Stimulated activated CD8-positive, alpha-beta memory T cell treated with anti-CD3 and anti-CD28 coated beads, Interleukin-2, amount 100 ng/mL, for 1 hour (primary cell): ENCODE results near the gene MTERF4.

Source experiments
- DNase-seq, 2 donors: peaks; one replicate each; pipeline ENCODE4 v3.0.0-alpha.2; 2020; ENCODE audit warnings: low read depth in 2 of 2

MTERF4 gene

DNA sequence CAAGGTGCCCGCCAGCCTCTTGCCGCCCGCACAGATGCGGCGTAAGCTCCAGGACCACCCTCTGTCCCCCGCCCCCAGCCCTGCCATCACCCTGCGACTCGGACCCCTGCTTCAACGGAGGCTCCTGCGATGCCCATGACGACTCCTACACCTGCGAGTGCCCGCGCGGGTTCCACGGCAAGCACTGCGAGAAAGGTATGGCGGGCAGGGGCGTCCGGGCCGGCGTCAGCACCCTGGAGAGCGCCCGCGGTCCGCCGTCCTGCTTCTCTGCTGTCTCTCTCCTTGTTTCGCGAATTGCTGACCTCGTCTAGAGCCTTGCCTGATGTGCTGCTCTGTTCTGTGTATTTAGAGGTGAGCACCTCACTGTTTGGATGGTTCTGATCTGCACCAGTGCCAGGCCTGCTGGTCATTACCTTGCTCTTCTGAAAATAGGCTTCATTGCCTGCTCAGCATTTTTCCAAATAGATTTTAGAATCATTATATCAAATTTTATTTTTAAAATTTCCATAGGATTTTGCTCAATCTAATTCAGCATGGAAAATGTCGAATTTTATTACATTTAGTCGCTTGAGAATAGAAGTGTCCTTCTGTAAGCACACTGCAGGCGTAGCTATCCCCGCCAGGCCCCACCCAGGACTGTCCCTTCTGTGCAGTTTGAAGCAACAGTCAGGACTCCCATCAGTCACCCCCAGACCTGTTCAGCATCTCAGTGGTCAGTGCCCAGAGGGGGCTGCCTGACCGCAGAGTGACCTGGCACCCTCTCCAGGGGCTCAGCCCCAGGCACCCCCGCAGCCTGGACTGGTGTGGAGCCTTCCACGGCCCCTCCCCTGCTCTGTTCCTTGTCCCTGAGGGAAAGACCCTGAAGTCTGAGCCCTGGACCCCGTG, 52.1 kb downstream of the MTERF4 start:
- DNase-seq: no peak

- no peak for DNase-seq
Measured at GRCh38 chr2:241048949-241049343, 53.1 kb downstream of the MTERF4 start.

DNA sequence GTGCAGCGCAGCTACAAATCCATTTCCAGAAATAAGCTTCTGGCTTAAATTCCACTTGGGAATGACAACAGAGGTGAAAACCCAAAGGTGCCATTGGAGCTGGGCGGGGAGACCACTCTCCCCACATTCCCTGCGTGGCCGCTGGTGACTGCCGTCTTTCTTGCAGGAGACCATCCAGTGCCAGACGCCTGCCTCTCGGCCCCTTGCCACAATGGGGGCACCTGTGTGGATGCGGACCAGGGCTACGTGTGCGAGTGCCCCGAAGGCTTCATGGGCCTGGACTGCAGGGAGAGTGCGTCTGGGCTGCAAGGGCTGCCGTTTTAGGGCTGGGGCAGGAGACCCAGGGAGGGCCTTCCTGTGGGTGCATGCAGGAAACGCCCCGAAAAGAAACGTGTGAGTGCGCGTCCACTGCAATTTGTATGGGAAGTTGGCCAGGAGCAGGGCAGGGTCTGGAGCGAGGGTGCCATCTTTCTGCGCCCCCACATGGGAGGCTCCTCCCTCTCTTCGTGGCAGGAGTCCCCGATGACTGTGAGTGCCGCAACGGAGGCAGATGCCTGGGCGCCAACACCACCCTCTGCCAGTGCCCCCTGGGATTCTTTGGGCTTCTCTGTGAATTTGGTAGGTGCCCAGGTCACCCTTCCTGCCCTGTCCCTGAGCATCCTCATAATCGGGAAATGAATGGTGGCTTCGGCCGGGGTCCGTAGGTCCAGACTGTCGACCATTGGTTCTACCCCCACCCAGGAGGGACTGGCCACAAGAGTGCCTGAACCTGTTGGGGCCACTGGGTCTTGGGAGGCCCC, 53.7 kb downstream of the MTERF4 start:
- no peak for DNase-seq

- DNase-seq: no peak
Measured at GRCh38 chr2:241047253-241048010, 54.7 kb downstream of the MTERF4 start.
